ENCODE results near the gene ADCY10.

- TF ChIP-seq POLR2AphosphoS5 (IDR thresholded peaks at IDR 0.05), result no peak
- no peak for TF ChIP-seq POLR2A (IDR thresholded peaks at IDR 0.05)
Measured at GRCh38 chr1:167881069-167881468, 32.9 kb downstream of the ADCY10 start.
